Skeletal muscle satellite cell (primary cell): ENCODE results near the gene SPAG6.

Experiments used
- H3K27me3 ChIP-seq: 2 replicates; pipeline ENCODE4 v1.7.0; 2013; ENCODE audit warnings: low read length; ENCODE audit not compliant: control insufficient read depth, insufficient read depth
- H3K36me3 ChIP-seq: 2 replicates; pipeline ENCODE4 v1.7.0; 2013; ENCODE audit warnings: mild to moderate bottlenecking, control low read depth, low read length; ENCODE audit not compliant: insufficient read depth
- H3K4me1 ChIP-seq: 2 replicates; pipeline ENCODE4 v1.7.0; 2013; ENCODE audit warnings: low read length; ENCODE audit not compliant: control insufficient read depth, insufficient read depth
- H3K4me2 ChIP-seq: 2 replicates; pipeline ENCODE4 v1.7.0; 2013; ENCODE audit warnings: mild to moderate bottlenecking, low read length
- H3K4me3 ChIP-seq: 2 replicates; pipeline ENCODE4 v1.7.0; 2013; ENCODE audit warnings: low read length
- H3K9ac ChIP-seq: 2 replicates; pipeline ENCODE4 v1.7.0; 2013; ENCODE audit warnings: mild to moderate bottlenecking, low read depth, low read length, moderate library complexity
- H3K9me3 ChIP-seq: replicated peaks from 2 replicates; pipeline ENCODE4 v1.7.0; 2013; ENCODE audit warnings: mild to moderate bottlenecking, control low read depth, low read length

Gene SPAG6

DNA sequence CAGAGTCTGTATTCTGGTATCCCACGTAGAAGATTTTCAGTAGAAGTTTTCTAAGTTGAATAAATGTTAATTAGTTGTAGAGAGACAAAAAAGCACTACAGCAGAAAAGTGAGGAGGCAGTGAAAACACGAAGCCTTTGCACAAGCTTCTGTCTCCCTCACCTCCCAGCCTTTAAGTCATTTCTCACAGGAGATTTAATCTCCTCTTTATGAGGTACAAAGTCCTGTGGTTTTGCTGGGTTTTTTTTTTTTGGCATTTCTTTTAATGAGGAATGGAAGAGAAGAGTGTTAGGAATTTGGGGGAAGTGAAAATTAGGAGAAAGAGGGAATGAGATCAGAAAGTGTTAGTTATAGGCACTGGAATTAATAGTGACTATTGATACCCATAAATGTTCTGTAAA lies 21.5 kb downstream of the SPAG6 start:
- H3K36me3 ChIP-seq = no peaks in the 10 kb centered on the region
- no peaks in the 10 kb centered on the region for H3K27me3 ChIP-seq
- H3K9ac ChIP-seq = no peak overlapping the region
- H3K4me2 ChIP-seq = no peak overlapping the region
- no peaks in the 10 kb centered on the region for H3K4me1 ChIP-seq
- no peak overlapping the region for H3K4me3 ChIP-seq
- H3K9me3 ChIP-seq = no peaks in the 10 kb centered on the region

- Histone ChIP-seq H3K4me3 (no peak overlapping the region), H3K9ac (no peak overlapping the region), H3K27me3 (no peaks in the 10 kb centered on the region), H3K4me2 (no peak overlapping the region), H3K4me1 (no peaks in the 10 kb centered on the region), H3K36me3 (no peaks in the 10 kb centered on the region), H3K9me3 (no peaks in the 10 kb centered on the region)
These were observed 22.2 kb downstream of the SPAG6 start for GRCh38 chr10:22367471-22367870.

- Histone ChIP-seq H3K4me3 (no peak overlapping the region), H3K36me3 (no peaks in the 10 kb centered on the region), H3K27me3 (no peaks in the 10 kb centered on the region), H3K4me2 (no peak overlapping the region), H3K9ac (no peak overlapping the region), H3K4me1 (no peaks in the 10 kb centered on the region), H3K9me3 (no peaks in the 10 kb centered on the region)
These were observed 23.1 kb downstream of the SPAG6 start for GRCh38 chr10:22368402-22368801.

DNA sequence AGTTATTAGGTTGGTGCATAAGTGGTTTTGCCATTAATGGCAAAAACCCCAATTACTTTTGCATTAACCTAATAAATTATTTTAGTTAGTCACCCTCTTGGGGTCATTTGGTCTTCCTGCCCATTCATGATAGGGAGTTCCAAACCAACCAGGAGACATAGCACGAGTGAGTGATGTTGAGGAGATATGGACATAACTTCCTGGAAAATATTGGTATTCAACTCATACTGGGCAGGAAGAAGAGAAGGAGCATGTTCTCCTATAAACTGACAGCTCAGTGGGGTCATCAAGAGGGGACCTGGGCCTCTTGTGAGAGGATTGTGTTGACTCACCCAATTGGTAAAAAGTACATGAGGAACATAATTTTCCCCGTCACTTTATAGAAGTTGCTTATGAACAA lies 23.7 kb downstream of the SPAG6 start:
- Histone ChIP-seq H3K4me3 (no peak overlapping the region), H3K9ac (no peak overlapping the region), H3K36me3 (no peaks in the 10 kb centered on the region), H3K27me3 (no peaks in the 10 kb centered on the region), H3K4me2 (no peak overlapping the region), H3K4me1 (no peaks in the 10 kb centered on the region), H3K9me3 (no peaks in the 10 kb centered on the region)

- no peak overlapping the region for H3K4me2 ChIP-seq
- no peak overlapping the region for H3K9ac ChIP-seq
- no peaks in the 10 kb centered on the region for H3K9me3 ChIP-seq
- H3K4me1 ChIP-seq = no peaks in the 10 kb centered on the region
- H3K4me3 ChIP-seq = no peak overlapping the region
- no peaks in the 10 kb centered on the region for H3K36me3 ChIP-seq
- no peaks in the 10 kb centered on the region for H3K27me3 ChIP-seq
These were observed 24.3 kb downstream of the SPAG6 start for GRCh38 chr10:22369434-22370072.

- no peaks in the 10 kb centered on the region for H3K36me3 ChIP-seq
- no peak overlapping the region for H3K4me2 ChIP-seq
- H3K4me1 ChIP-seq = no peaks in the 10 kb centered on the region
- no peak overlapping the region for H3K9ac ChIP-seq
- H3K9me3 ChIP-seq = no peaks in the 10 kb centered on the region
- no peaks in the 10 kb centered on the region for H3K27me3 ChIP-seq
- H3K4me3 ChIP-seq = no peak overlapping the region
These were observed 25.0 kb downstream of the SPAG6 start for GRCh38 chr10:22370320-22370719.

DNA sequence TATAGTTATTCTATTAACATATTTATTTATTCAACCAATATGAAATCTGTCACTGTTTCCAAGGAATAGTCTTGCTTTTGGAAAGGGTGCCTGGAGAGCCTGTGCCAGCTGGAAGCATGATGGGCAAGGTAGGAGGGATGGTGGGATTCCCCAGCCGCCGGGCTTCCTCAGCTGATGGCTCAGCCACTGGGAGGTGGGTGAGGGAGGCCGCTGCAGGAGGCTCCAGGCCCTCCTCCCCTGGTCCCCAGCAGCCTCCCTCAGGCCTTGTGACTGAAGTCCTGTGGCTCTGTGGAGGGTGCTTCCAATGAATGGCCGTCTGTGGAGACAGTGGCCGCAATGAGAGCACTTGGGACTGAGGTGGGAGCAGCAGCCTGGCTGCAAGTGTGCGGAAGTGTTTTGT lies 27.0 kb downstream of the SPAG6 start:
- Histone ChIP-seq H3K27me3 (no peaks in the 10 kb centered on the region), H3K4me2 (no peak overlapping the region), H3K4me3 (no peak overlapping the region), H3K4me1 (no peaks in the 10 kb centered on the region), H3K36me3 (no peaks in the 10 kb centered on the region), H3K9ac (no peak overlapping the region), H3K9me3 (no peaks in the 10 kb centered on the region)

GRCh38 chr10:22372917-22373316 lies 27.6 kb downstream of the SPAG6 start:
- H3K4me3 ChIP-seq = no peak overlapping the region
- H3K27me3 ChIP-seq = no peaks in the 10 kb centered on the region
- no peaks in the 10 kb centered on the region for H3K36me3 ChIP-seq
- H3K9me3 ChIP-seq = no peaks in the 10 kb centered on the region
- H3K9ac ChIP-seq = no peak overlapping the region
- no peaks in the 10 kb centered on the region for H3K4me1 ChIP-seq
- H3K4me2 ChIP-seq = no peak overlapping the region

- H3K9me3 ChIP-seq = no peaks in the 10 kb centered on the region
- H3K9ac ChIP-seq = no peak overlapping the region
- H3K36me3 ChIP-seq = no peaks in the 10 kb centered on the region
- no peaks in the 10 kb centered on the region for H3K27me3 ChIP-seq
- H3K4me2 ChIP-seq = no peak overlapping the region
- H3K4me3 ChIP-seq = no peak overlapping the region
- no peaks in the 10 kb centered on the region for H3K4me1 ChIP-seq
These were observed 29.3 kb downstream of the SPAG6 start for GRCh38 chr10:22374489-22375126.

DNA sequence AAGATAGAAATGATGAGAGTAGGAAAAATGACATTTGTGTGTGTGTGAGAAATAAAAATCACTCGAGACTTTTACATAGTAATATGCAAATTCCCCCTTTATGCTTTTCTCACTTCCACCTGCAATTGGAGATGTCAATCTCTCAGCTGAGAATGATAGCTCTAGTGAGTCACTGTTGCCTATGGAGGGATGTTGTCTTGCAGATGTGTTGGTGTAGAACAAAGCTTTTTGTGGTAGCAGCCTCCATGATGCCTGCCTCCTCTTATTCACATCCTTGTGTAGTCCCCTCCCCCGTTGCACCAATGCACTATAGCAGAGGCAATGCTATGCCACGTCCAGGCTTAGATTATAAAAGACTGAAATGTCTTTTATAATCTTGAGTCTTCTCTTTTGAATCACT lies 33.8 kb downstream of the SPAG6 start:
- Histone ChIP-seq H3K9me3 (no peaks in the 10 kb centered on the region), H3K36me3 (no peaks in the 10 kb centered on the region), H3K4me1 (no peaks in the 10 kb centered on the region), H3K27me3 (no peaks in the 10 kb centered on the region), H3K9ac (no peak overlapping the region), H3K4me3 (no peak overlapping the region), H3K4me2 (no peak overlapping the region)

GRCh38 chr10:22381262-22381661 lies 36.0 kb downstream of the SPAG6 start:
- H3K4me2 ChIP-seq = no peak overlapping the region
- H3K9me3 ChIP-seq = no peaks in the 10 kb centered on the region
- H3K27me3 ChIP-seq = no peaks in the 10 kb centered on the region
- no peaks in the 10 kb centered on the region for H3K4me1 ChIP-seq
- H3K36me3 ChIP-seq = no peaks in the 10 kb centered on the region
- H3K9ac ChIP-seq = no peak overlapping the region
- no peak overlapping the region for H3K4me3 ChIP-seq

GRCh38 chr10:22386503-22386902 lies 41.2 kb downstream of the SPAG6 start:
- no peaks in the 10 kb centered on the region for H3K4me1 ChIP-seq
- H3K4me2 ChIP-seq = no peak overlapping the region

More at GRCh38 chr10:22386503-22386902, 41.2 kb downstream of the SPAG6 start:
- no peaks in the 10 kb centered on the region for H3K27me3 ChIP-seq
- H3K9me3 ChIP-seq = no peaks in the 10 kb centered on the region
- H3K36me3 ChIP-seq = no peaks in the 10 kb centered on the region
- H3K4me3 ChIP-seq = no peak overlapping the region
- H3K9ac ChIP-seq = no peak overlapping the region
